HG03469 (cell line): ENCODE measurements around the gene GPR148.

Experiments used
- ATAC-seq: cut with Tn5 transposase; IDR thresholded peaks from one replicate; pipeline ENCODE4 v1.9.1; 2021; ENCODE audit warnings: mild to moderate bottlenecking, moderate library complexity, moderate number of reproducible peaks; ENCODE audit not compliant: unreplicated experiment

GPR148 gene

GRCh38 chr2:130749078-130749477 lies 20.2 kb downstream of the GPR148 start:
- no peak for ATAC-seq

DNA sequence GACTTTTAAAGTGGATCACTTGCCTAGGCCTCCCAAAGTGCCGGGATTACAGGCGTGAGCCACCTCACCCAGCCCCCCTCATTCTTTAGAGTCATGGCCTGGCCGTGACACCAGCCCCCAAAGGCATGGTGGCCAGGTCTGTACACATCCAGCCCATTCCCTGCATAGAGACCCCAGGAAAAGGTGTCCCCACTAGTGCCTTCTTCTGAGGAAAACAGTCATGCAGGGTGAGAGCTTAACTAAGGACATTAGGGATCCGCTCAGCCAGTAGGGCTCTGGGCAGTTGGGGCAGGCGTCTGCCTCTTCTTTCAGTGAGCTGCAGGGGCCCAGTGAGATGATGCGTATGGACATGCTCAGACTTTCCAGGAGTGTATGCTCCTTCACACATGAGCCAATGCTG lies 20.8 kb downstream of the GPR148 start:
- no peak for ATAC-seq

GRCh38 chr2:130754811-130755210 lies 25.9 kb downstream of the GPR148 start:
- no peak for ATAC-seq

GRCh38 chr2:130755256-130756052 lies 26.6 kb downstream of the GPR148 start, which contains the start of gene AMER3:
AMER3 (plus strand) TSS chr2:130755540; CDS start chr2:130762073, 6,533 bp downstream.
- no peak for ATAC-seq

GRCh38 chr2:130756053-130756873 lies 27.4 kb downstream of the GPR148 start:
- ATAC-seq: no peak

- ATAC-seq: no peak
These were observed 28.2 kb downstream of the GPR148 start for GRCh38 chr2:130756874-130757668.

DNA sequence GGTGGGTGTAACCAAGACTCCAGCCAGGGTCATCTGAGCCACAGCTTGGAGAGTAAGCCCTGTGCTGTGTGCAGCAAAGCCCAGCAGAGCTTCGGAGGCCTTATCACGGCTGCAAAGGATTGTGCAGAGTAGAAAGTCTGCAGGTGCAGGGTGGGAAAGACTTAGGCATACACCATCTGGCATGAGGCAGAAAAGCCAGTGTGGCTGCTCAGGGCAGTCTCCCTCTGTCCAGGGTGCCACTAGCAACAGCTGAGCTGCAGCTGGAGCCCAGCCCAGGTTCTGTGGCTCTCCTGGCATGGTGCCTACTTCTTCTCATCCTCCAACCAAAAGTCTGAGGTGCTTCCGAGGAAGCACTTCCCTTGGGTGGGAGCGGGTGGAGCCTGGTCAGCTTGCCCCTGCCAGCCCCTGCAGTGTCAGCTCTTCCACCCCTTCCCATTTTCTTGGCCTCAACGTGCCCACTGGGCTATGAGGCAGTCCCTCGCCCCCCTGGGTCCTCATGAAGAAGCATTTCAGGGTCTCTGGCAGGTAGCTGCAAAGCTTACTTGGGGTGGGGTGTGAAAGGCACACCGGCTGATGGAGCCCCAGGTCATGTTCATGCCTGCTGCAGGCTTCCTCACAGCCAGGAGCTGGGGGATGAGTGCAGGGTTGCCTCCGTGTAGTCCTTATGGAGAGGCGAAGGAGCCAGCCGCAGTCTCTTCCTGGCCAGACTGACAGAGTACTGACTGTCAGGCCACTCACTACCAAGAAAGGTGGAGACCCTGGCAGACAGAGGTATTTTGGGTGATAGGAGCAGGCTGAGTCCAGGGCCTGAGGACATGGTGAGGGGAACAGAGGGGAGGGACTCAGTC lies 31.3 kb downstream of the GPR148 start:
- ATAC-seq: no peak

- ATAC-seq: no peak
These were observed 32.2 kb downstream of the GPR148 start for GRCh38 chr2:130760754-130761751.

- ATAC-seq: no peak
These were observed 33.4 kb downstream of the GPR148 start for GRCh38 chr2:130762031-130762909.

GRCh38 chr2:130762910-130763385 lies 34.1 kb downstream of the GPR148 start:
- no peak for ATAC-seq

DNA sequence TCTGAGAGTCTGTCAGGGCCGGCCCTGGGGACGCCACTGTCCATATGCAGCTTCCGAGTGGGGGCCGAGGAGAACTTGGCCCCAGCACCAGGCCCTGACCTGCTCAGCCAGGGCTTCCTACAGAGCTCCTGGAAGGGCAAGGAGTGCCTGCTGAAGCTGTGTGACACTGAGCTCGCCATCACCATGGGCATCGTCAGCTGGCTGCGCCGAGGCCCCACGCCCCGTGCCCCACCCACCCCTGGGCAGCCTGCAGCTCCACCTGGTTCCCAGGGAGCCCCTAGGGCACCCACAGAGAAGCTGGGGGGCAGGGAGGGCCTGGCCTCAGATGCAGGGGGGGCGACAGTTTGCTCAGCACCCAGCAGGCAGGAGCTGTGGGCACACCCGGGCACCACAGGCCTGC lies 34.5 kb downstream of the GPR148 start:
- ATAC-seq: no peak

GRCh38 chr2:130764035-130764820 lies 35.4 kb downstream of the GPR148 start:
- ATAC-seq: no peak

DNA sequence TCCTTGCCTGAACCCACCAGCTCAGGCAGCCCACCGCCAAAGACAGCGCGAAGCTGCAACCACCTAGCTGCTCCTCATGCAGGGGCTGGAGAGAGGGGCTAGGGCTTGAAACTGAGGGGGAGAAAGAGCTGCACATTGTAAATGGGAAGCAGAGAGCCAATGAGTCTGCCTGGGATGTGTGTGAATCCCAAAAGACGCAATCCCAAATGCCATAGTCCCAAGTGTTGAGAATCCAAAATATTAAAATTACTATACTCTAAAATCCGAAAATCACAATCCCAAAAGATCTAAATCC lies 35.9 kb downstream of the GPR148 start:
- no peak for ATAC-seq

DNA sequence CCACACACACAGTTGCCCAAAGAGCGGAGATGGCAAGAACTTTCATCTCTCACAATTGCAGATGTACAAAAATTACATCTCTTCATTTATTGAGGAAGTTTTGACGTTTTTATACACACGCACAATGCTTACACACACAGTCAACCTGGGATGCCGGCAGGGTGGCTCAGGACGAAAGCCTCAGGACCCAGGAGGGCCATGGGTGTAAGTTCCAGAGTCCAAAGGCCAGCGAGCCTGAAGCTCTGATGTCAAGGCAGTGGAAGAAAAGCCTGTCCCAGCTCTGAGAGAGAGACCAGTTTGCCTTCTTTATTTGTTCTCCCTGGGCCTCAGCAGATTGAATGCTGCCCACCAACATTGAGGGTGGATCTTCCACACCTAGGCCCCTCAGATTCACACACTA lies 36.6 kb downstream of the GPR148 start:
- ATAC-seq: no peak

DNA sequence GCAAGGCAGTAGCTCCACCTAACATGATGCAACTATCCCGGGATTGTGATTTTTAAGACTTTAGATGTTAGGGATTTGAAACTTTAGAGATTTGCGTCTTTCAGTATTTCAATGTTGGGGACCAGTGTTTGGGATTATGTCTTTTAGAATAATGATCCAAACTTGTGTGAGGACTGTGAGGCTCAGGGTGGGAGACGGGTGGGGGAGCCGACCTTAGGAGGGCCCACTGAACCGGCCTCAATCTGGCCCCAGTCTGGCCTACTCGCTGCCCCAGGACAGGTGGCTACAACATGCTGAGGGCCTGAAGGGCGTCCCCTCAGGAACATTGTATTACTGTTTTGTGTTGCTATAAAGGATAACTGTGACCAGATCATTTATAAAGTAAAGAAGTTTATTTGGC lies 37.2 kb downstream of the GPR148 start:
- ATAC-seq: no peak

- ATAC-seq: no peak
These were observed 38.0 kb downstream of the GPR148 start for GRCh38 chr2:130766711-130767407.

GRCh38 chr2:130767408-130767775 lies 38.5 kb downstream of the GPR148 start:
- ATAC-seq: no peak
